ENCODE measurements around the gene OR52K2.
"Not testable (repeated sequence)": the region's sequence is repeated elsewhere in the genome, so short reads cannot be mapped to it uniquely, and the experiment has no call there.

Gene OR52K2

DNA sequence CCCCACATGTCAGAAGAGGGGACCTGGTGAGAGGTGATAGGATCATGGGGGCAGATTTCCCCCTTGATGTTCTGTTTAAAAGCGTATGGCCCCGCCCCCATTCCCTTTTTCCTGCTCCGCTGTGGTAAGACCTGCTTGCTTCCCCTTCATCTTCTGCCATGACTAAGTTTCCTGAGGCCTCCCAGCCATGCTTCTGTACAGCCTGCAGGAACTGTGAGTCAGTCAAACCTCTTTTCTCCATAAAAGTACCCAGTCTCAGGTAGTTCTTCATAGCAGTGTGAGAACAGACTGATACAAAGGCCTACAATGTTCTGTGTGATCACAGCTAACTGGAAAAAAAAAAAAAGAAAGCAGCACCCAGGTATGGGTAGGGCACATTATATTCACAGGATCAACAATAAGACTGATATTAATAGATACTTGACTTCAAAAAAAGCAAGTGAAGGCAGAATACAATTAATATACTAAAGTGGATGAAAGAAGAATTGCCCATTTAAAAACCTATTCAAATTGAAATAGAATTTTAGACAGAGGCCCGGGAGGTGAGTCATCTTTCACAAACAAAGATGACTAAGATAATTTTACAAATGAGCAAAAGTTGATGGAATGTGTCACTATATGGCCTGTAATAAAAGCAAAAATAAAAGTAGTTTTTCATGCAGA is 31.6 kb downstream of the OR52K2 start:
- no peak for DNase-seq

DNA sequence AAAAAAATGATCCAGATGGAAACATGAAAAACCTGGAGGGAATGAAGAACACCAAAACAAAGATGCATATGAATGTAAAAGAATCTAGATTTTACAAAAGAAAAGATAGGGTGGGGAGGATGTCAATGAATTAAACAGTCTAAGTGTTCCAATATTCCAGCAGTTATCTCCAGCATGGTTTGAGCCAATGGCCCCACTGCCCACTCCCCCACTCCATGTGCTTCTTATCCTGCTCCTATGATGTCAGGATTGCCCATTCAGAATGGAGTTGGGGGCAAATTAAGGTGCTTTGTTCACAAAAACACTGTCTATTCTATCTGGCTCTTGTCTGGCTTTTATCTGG is 32.1 kb downstream of the OR52K2 start:
- DNase-seq, result no peak

DNA sequence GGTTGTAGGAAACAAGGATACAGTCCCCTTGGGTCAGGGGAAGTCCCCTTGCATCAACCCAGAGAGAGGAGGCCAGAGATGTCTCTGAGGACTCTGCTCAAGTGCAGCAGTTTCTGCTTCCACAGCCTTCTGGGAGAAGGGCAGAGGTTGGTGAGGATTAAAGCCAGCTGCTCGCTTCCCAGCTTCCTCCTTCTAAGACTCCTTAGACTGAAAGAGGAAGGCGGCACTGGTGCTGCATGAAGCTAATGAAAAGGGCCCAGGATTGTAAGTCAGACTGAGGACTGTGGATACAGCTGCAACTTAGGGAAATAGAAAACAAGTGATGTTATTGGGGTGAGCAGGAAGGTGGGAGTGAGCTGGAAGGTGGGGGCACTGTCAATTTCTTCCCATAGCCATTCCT is 33.4 kb downstream of the OR52K2 start, which contains the start of gene OR52K1:
TSS of gene OR52K1 (plus strand) at position 202 of the 400 bp plus-strand sequence. CDS start 6,255 bp downstream, outside the sequence.
- peak in 5 of 56 donors; percentile 3 to 46 (median 11) for DNase-seq

- DNase-seq, result no peak
Measured at GRCh38 chr11:4484310-4484709, 35.2 kb downstream of the OR52K2 start.

DNA sequence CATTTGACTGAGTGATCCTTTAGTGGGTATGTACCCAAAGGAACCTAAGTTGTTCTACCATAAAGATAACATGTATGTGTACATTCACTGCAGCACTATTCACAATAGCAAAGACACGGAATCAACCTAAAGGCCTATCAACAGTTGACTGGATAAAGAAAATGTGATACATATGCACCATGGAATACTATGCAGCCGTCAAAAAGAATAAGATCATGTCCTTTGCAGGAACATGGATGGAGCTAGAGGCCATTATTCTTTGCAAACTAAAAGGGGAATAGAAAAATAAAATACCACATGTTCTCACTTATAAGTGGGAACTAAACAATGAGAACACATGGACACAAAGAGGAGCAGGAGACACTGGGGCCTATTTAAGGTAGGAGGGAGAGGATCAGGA is 42.3 kb downstream of the OR52K2 start:
- DNase-seq, result not testable (repeated sequence)

DNA sequence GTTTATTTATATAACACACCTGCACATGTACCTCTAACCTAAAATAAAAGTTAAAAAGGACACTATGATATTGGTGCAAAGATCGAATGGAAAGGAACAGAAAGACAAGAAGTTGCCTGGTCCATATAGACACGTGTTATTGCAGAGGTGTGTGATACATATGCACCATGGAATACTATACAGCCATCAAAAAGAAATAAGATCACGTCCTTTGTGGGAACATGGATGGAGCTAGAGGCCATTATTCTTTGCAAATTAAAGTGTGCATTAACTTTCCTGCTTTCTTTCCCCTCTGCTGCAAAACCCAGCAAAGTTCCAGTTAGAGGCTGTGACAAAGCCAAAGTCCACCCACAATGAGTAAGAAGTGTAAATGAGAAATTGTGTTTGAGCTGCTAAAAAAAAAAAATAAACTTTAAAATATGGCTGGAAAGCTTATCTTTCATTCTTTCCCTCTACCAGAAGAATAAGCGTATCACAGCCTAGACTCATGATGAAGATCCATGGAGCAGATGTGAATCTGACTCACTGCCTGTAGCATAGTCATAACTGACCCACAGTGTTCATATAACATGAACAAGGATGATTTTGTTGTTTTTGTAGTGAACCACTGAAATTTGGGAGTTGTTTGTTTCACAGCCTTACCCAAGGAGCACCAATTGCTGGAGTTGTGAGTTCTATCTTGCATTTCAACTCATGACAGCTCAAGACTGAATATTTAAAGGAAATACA is 42.9 kb downstream of the OR52K2 start:
- DNase-seq, result no peak

DNA sequence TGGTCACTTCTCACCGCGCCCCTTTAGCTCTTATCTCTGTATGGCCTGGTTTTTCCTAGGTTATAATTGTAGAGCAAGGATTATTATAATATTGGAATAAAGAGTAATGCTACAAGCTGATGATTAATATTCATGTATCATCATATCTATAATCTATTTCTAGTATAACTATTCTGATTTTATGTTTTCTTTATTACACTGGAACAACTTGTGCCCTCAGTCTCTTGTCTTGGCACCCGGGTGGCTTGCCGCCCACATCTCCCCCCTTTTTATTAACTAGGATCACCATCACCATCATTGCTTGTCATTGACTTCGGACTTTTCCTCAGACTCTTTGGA is 44.4 kb downstream of the OR52K2 start:
- DNase-seq, result no peak

DNA sequence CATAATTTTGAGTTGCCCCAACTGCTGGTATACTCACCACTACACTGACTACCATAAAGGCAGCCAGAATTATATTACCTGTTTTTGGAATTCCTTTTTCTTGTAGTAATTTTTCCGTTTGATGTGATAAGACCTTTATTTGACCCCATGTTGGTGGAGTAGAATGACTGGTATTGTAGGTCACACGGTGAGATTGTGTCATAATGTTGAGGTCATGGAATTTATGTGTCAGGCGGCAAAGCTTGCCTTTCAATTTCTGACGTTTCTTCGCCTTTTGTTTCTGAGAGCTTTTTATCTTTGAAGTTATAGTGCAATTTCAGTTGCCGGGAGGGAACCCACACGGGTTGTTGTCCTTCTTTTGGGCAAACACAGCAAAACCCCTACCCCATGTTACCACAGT is 46.4 kb downstream of the OR52K2 start:
- DNase-seq, result no peak

DNA sequence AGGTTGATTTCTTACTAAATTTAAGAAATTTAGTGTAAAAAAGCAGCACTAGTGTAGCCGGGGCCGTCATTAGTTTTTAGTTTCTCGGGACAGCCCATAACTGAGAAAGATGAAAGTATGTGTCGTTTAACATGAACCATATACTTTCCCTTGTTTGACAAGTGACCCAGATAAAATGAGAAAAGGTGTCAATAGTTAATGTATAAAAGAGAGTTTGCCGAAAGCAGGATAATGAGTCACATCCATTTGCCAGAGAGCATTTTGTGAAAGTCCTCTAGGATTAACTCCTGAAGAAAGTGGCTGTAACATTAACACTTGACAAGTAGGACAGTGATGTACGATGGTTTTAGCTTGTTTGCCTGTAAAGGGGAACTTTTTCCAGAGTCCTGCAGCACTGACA is 46.9 kb downstream of the OR52K2 start:
- DNase-seq, result no peak

- no peak for DNase-seq
Measured at GRCh38 chr11:4496557-4497248, 47.6 kb downstream of the OR52K2 start.

Data from amygdala (tissue), 56 donors.